CD4-positive, alpha-beta T cell treated with Interleukin-4 for 4 hours (primary cell): Measurements from ENCODE around the gene ARPC4.
A peak's percentile ranks its signal among the peaks of the same experiment; 100 is the strongest.

Experiments used
- DNase-seq: peaks from one replicate; pipeline ENCODE4 v3.0.0-alpha.2; 2020

ARPC4 gene

GRCh38 chr3:9792405-9793160, at the start of gene ARPC4, which contains the start of gene TADA3:
Gene ARPC4, plus strand, starts transcription at chr3:9793082. Its CDS starts 40 bp downstream, at chr3:9793122.
Gene TADA3, minus strand, starts transcription at chr3:9792473. Its CDS starts 1,007 bp downstream, at chr3:9791466.
- DNase-seq, result peak; percentile 93

DNA sequence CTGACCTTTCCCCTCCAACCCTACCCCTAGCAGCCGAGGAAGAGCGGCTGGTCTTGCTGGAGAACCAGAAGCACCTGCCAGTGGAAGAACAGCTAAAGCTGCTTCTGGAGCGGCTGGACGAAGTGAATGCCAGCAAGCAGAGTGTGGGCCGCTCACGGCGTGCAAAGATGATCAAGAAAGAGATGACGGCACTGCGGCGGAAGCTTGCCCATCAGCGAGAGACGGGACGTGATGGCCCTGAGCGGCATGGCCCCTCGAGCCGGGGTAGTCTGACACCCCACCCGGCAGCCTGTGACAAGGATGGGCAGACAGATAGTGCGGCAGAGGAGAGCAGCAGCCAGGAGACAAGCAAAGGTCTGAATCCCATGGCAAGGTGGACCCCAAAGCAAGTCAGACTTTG, 49.3 kb upstream of the ARPC4 start:
- DNase-seq, result no peak

DNA sequence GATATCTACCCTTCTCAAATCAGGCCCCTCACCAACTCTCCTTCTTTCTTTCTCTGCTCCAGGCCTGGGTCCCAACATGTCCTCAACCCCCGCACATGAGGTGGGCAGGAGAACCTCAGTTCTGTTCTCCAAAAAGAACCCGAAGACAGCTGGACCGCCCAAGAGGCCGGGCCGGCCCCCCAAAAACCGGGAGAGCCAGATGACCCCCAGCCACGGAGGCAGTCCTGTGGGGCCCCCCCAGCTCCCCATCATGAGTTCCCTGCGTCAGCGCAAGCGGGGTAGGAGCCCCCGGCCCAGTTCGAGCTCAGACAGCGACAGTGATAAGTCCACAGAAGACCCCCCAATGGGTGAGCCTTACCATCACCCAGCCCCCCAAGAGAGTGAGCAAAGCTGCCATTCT, 48.7 kb upstream of the ARPC4 start:
- no peak for DNase-seq

GRCh38 chr3:9745521-9745920, 47.4 kb upstream of the ARPC4 start:
- no peak for DNase-seq

DNA sequence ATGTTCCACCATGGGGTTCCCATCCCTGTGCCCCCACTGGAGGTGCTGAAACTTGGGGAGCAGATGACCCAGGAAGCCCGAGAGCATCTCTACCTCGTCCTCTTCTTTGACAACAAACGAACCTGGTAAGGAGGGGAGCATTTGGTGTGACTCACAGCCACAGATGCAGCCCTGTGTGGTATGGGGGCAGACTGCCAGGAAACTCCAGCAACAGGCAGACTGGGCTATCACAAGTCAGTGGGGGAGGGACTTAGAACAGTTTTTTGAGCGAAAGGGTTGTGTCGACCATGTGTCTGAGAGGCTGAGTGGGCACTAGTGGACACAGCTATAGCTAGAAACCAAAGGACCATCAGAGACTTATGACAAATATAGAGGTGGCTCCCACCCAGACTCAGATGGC, 46.6 kb upstream of the ARPC4 start:
- no peak for DNase-seq

DNA sequence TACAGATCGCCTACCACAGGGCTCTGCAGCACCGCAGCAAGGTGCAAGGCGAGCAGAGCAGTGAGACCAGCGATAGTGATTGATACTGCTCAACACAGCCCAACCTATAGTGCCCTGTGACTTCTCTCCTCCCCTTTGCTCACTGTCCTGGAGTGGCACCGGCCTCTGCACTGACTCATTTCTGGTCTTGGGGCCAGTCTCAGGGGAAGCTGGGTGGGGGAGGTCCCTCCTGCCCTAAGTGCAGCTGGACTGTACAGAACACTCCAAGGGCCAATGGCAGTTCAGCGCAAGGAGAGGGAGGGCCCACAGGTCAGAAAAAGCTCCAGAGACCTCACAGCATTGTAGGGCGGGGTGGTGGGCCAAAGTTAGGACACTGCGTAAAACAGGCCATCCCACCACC, 45.6 kb upstream of the ARPC4 start:
- DNase-seq, result no peak

DNA sequence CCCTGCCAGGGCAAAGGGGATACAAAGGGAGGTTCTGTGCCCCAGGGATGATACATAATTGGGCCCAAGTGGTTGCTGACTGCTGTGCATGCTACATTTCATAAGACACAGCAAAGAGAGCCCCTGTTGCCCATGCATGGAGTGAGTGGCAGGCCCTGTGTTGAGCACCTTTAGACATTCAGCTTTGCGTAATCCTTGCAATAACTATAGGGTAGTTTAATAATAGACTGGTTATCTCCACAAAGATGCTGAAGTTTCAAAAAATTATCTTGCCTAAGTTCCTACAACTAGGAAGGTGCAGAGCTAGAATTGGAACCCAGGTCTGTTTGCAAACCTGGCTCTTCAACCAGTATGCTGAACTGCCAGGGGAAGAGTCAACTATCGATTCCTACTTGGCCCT, 44.9 kb upstream of the ARPC4 start:
- no peak for DNase-seq

GRCh38 chr3:9749296-9749644, 43.6 kb upstream of the ARPC4 start:
- DNase-seq, result no peak

DNA sequence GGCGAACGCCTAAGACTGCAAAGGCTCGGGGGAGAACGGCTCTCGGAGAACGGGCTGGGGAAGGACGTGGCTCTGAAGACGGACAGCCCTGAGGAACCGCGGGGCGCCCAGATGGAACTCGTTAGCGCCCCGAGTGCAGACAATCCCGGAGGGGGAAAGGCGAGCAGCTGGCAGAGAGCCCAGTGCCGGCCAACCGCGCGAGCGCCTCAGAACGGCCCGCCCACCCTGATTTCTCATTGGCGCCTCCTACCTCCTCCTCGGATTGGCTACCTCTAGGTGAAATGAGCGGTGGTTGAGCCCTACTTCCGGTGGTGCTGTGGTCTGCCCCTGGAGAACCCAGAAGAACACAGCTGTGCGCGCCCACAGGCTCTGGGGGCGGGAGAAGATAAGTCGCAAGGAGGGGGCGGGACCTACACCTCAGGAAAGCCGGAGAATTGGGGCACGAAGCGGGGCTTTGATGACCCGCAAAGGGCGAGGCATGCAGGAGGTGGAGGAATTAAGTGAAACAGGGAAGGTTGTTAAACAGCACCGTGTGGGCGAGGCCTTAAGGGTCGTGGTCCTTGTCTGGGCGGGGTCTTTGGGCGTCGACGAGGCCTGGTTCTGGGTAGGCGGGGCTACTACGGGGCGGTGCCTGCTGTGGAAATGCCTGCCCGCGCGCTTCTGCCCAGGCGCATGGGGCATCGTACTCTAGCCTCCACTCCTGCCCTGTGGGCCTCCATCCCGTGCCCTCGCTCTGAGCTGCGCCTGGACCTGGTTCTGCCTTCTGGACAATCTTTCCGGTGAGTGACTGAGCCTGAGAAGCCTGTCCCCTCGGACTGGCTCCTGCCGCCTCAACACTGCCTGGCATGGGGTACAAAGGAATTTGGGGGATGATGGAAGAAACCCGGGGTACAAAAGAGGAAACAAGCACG, 43.0 kb upstream of the ARPC4 start, which contains the start of gene OGG1:
TSS of gene OGG1 (plus strand) at position 308 of the 911 bp plus-strand sequence. CDS start at position 643, 335 bp downstream.
- peak; percentile 96 for DNase-seq

DNA sequence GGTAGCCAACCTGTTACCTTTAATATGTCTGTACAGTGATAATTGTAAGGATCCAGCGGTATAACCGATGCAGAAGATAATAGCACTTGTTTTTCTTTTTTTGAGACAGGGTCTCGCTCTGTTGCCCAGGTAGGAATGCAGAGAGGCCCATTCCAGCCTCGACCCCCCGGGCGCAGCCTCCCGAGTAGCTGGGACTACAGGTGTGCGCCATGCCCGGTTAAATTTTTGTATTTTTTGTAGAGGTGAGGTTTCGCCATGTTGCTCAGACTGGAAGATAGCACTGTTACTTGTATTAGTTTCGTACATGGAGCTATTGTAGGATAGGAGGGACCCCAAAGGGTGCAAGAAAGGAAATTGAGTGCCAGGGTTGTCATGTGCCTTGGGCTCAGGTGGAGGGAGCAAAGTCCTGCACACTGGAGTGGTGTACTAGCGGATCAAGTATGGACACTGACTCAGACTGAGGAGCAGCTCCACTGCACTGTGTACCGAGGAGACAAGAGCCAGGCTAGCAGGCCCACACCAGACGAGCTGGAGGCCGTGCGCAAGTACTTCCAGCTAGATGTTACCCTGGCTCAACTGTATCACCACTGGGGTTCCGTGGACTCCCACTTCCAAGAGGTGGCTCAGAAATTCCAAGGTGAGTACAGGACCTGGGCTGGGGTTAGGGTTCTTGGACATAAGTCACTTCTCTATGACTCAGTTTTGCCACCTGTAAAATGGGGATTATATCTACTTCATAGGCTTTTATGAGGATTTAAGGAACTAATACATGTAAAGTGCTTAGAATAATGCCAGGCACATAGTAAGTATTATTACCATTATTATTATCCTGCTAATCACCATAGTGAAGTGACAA, 42.1 kb upstream of the ARPC4 start:
- DNase-seq, result no peak

DNA sequence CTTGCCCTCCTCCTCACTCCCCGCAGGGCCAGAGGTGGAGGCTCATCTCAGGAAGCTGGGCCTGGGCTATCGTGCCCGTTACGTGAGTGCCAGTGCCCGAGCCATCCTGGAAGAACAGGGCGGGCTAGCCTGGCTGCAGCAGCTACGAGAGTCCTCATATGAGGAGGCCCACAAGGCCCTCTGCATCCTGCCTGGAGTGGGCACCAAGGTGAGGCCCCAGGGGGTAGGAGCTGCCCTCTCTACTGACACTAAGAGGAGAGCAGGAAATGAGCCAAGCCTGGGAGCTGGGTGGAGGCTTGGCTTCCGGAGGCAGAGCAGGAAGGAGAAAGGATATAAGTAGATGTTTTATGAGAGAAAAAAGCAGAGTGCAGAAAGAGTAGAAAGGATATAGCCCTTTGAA, 38.2 kb upstream of the ARPC4 start:
- no peak for DNase-seq

GRCh38 chr3:9757427-9757826, 35.5 kb upstream of the ARPC4 start:
- DNase-seq, result no peak

- DNase-seq, result no peak
Observed at GRCh38 chr3:9760779-9761505, 31.9 kb upstream of the ARPC4 start.

- no peak for DNase-seq
Observed at GRCh38 chr3:9761919-9762318, 31.0 kb upstream of the ARPC4 start.

DNA sequence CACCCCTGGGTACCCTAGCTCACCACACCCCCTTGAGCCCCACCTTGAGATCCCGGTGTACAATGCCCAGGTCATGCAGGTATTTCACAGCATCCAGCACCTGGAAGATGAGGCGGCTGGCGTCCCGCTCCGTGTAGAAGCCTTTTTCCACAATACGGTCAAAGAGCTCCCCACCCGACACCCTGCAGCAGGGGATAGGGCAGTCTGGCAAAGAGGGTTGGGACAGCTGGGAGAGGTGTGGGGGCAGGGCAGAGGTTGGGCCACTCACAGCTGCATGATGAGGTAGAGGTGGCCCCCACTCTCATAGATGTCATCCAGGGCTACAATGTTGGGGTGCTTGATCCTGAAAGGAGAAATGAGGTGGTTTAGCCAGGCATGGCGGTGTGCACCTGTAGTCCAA, 30.0 kb upstream of the ARPC4 start:
- DNase-seq, result no peak

- no peak for DNase-seq
Observed at GRCh38 chr3:9765865-9766264, 27.0 kb upstream of the ARPC4 start.

- DNase-seq, result no peak
Observed at GRCh38 chr3:9767418-9767817, 25.5 kb upstream of the ARPC4 start.

- no peak for DNase-seq
Observed at GRCh38 chr3:9768141-9768775, 24.6 kb upstream of the ARPC4 start.

DNA sequence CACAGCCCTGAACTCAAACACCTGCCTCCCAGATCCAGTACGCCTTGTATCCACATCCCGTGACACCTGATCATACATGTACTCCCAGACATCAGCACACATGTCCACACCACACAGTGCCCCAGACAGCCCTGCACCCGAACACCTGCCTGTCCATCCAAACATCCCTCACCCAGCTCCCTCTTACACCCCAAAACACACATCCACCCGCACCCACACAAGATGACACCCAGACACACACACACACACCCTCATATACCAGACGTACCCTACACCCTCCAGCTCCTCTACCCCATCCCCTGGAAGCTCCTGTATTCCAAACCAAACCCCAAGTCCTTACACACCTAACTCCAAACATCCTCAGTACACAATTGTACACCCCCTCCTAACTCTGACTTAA, 23.9 kb upstream of the ARPC4 start:
- no peak for DNase-seq

- DNase-seq, result peak; percentile 39
Observed at GRCh38 chr3:9769426-9770275, 23.2 kb upstream of the ARPC4 start, which contains the start of gene CAMK1. Gene CAMK1, minus strand, starts transcription at chr3:9769947. Its CDS starts 2,198 bp downstream, at chr3:9767749.
